Activated CD4-positive, alpha-beta memory T cell treated with anti-CD3 and anti-CD28 coated beads for 36 hours (primary cell): ENCODE measurements around the gene SIRT7. TPM values are rescaled to one million over a fixed set of nuclear protein-coding genes. Genes with fewer than 3 reads are reported as not detected.

Experiments
- CTCF ChIA-PET: fragments of 350-600 bp; sonication (Branson Sonifier 250); formaldehyde crosslinking; loops from one replicate; lab custom pipeline; 2021; ENCODE audit warnings: antibody characterized with exemption, inconsistent platforms; lab: Charles Lee
- POLR2A ChIA-PET: fragments of 350-600 bp; sonication (Branson Sonifier 250); formaldehyde crosslinking; loops from one replicate; lab custom pipeline; 2021; ENCODE audit warnings: antibody characterized with exemption; lab: Charles Lee
- DNase-seq: peaks from one replicate; pipeline ENCODE4 v3.0.0-alpha.2; 2020
- H3K27ac Mint-ChIP-seq: one replicate; pipeline ENCODE4 v1.8.0; 2021; ENCODE audit warnings: mixed read lengths
- H3K27me3 Mint-ChIP-seq: one replicate; pipeline ENCODE4 v1.8.0; 2021; ENCODE audit warnings: mixed read lengths
- H3K36me3 Mint-ChIP-seq: one replicate; pipeline ENCODE4 v1.8.0; 2021; ENCODE audit warnings: mixed read lengths
- H3K4me1 Mint-ChIP-seq: one replicate; pipeline ENCODE4 v1.8.0; 2021; ENCODE audit warnings: low read depth, mixed read lengths
- H3K4me3 Mint-ChIP-seq: one replicate; pipeline ENCODE4 v1.8.0; 2021; ENCODE audit warnings: mild to moderate bottlenecking, mixed read lengths
- H3K9me3 Mint-ChIP-seq: one replicate; pipeline ENCODE4 v1.8.0; 2021; ENCODE audit warnings: mixed read lengths
- intact Hi-C: fragments of 100-400 bp; cut with micrococcal nuclease; formaldehyde crosslinking; loops from one replicate; pipeline ENCODE4 v1.15.1; 2023
- total RNA-seq, 2 experiments: library from RNA; stranded (reverse); gene quantifications; one replicate each; pipeline ENCODE4 v1.2.3, GENCODE V29; 2021

SIRT7 gene
- total RNA-seq, 2 experiments from 2014 or later, result 32.0 to 33.1 TPM

GRCh38 chr17:81867170-81867990, 50.6 kb downstream of the SIRT7 start:
- no peaks in the 10 kb centered on the region for H3K27me3 Mint-ChIP-seq
- peak; percentile 31 for DNase-seq
- intact Hi-C loops, result no loop called here
- H3K27ac Mint-ChIP-seq, result peak overlapping the region; percentile 69
- peaks cover 44% of the 10 kb centered on the region for H3K4me1 Mint-ChIP-seq
- H3K4me3 Mint-ChIP-seq, result peak overlapping the region; percentile 42
- ChIA-PET POLR2A (interaction anchor here (1.6 kb wide), 1 partner anchor 19 kb away, joined by 3 read pairs; no protein-coding TSS in a partner anchor), CTCF (interaction anchor here (0.6 kb wide), 1 partner anchor 288 kb away, joined by 3 read pairs; no protein-coding TSS in a partner anchor)
- no peaks in the 10 kb centered on the region for H3K9me3 Mint-ChIP-seq
- H3K36me3 Mint-ChIP-seq, result peaks cover 53% of the 10 kb centered on the region

- peaks cover 43% of the 10 kb centered on the region for H3K4me1 Mint-ChIP-seq
- peak overlapping the region; percentile 69 for H3K27ac Mint-ChIP-seq
- ChIA-PET CTCF (no interaction called here), POLR2A (interaction anchor here (1.0 to 1.6 kb wide), 3 partner anchors 20 to 45 kb away, joined by 3 to 4 read pairs (median 3); partner anchors contain the start of genes MCRIP1 and PCYT2)
- intact Hi-C loops, result no loop called here
- no peaks in the 10 kb centered on the region for H3K9me3 Mint-ChIP-seq
- H3K36me3 Mint-ChIP-seq, result peaks cover 52% of the 10 kb centered on the region
- no peaks in the 10 kb centered on the region for H3K27me3 Mint-ChIP-seq
- H3K4me3 Mint-ChIP-seq, result peak overlapping the region; percentile 42
- DNase-seq, result no peak
These were observed 51.4 kb downstream of the SIRT7 start for GRCh38 chr17:81866440-81867169.

GRCh38 chr17:81865733-81866439, 52.1 kb downstream of the SIRT7 start:
- no peak overlapping the region for H3K27ac Mint-ChIP-seq
- no peaks in the 10 kb centered on the region for H3K9me3 Mint-ChIP-seq
- intact Hi-C loops, result no loop called here
- no peaks in the 10 kb centered on the region for H3K27me3 Mint-ChIP-seq
- peaks cover 54% of the 10 kb centered on the region for H3K36me3 Mint-ChIP-seq
- ChIA-PET POLR2A (interaction anchor here (1.0 to 1.6 kb wide), 3 partner anchors 20 to 45 kb away, joined by 3 to 4 read pairs (median 3); partner anchors contain the start of genes MCRIP1 and PCYT2), CTCF (no interaction called here)
- H3K4me3 Mint-ChIP-seq, result no peak overlapping the region
- DNase-seq, result no peak
- H3K4me1 Mint-ChIP-seq, result peaks cover 45% of the 10 kb centered on the region

GRCh38 chr17:81865358-81865732, 52.6 kb downstream of the SIRT7 start:
- ChIA-PET CTCF (no interaction called here), POLR2A (interaction anchor here (1.0 to 1.4 kb wide), 2 partner anchors 32 to 46 kb away, joined by 3 to 4 read pairs; partner anchors contain the start of genes MCRIP1 and PCYT2)
- H3K4me1 Mint-ChIP-seq, result peaks cover 45% of the 10 kb centered on the region
- H3K36me3 Mint-ChIP-seq, result peaks cover 57% of the 10 kb centered on the region
- no peak for DNase-seq
- H3K9me3 Mint-ChIP-seq, result no peaks in the 10 kb centered on the region
- no peaks in the 10 kb centered on the region for H3K27me3 Mint-ChIP-seq
- intact Hi-C loops, result no loop called here
- no peak overlapping the region for H3K4me3 Mint-ChIP-seq
- H3K27ac Mint-ChIP-seq, result no peak overlapping the region

GRCh38 chr17:81863833-81864768, 53.9 kb downstream of the SIRT7 start:
- peaks cover 51% of the 10 kb centered on the region for H3K36me3 Mint-ChIP-seq
- intact Hi-C loops, result no loop called here
- DNase-seq, result no peak
- H3K9me3 Mint-ChIP-seq, result no peaks in the 10 kb centered on the region
- H3K27me3 Mint-ChIP-seq, result no peaks in the 10 kb centered on the region
- peak overlapping the region; percentile 49 for H3K27ac Mint-ChIP-seq
- H3K4me3 Mint-ChIP-seq, result no peak overlapping the region
- POLR2A ChIA-PET, result no interaction called here
- CTCF ChIA-PET, result no interaction called here
- peaks cover 47% of the 10 kb centered on the region for H3K4me1 Mint-ChIP-seq

- peak overlapping the region; percentile 56 for H3K27ac Mint-ChIP-seq
- ChIA-PET POLR2A (no interaction called here), CTCF (no interaction called here)
- intact Hi-C loops, result no loop called here
- peaks cover 55% of the 10 kb centered on the region for H3K4me1 Mint-ChIP-seq
- H3K36me3 Mint-ChIP-seq, result peaks cover 55% of the 10 kb centered on the region
- DNase-seq, result no peak
- H3K9me3 Mint-ChIP-seq, result no peaks in the 10 kb centered on the region
- peak overlapping the region; percentile 58 for H3K4me3 Mint-ChIP-seq
- H3K27me3 Mint-ChIP-seq, result no peaks in the 10 kb centered on the region
These were observed 54.8 kb downstream of the SIRT7 start for GRCh38 chr17:81863123-81863675.

Other genes with a start within 250 kb of the SIRT7 start
- gene ARL16, start 234.4 kb downstream of the SIRT7 start, total RNA-seq, result 10 to 100 TPM; 15.1 to 17.1 TPM
- gene HGS, start 234.2 kb downstream of the SIRT7 start, total RNA-seq, result 100 to 1,000 TPM in 1 of 2 experiments, 10 to 100 TPM in 1; 96.9 to 111 TPM
- gene MRPL12, start 214.8 kb downstream of the SIRT7 start, total RNA-seq, result 100 to 1,000 TPM; 112 to 118 TPM
- gene SLC25A10, start 205.9 kb downstream of the SIRT7 start, total RNA-seq, result 10 to 100 TPM; 25.1 to 25.7 TPM
- not detected for gene GCGR, start 114.0 kb downstream of the SIRT7 start, total RNA-seq
- 10 to 100 TPM; 67.4 to 68.3 TPM for gene MCRIP1, start 84.9 kb downstream of the SIRT7 start, total RNA-seq
- gene PPP1R27, start 83.1 kb downstream of the SIRT7 start, total RNA-seq, result not detected
- gene P4HB, start 57.6 kb downstream of the SIRT7 start, total RNA-seq, result 100 to 1,000 TPM; 358 to 367 TPM
- 100 to 1,000 TPM; 526 to 531 TPM for gene ARHGDIA, start 46.8 kb downstream of the SIRT7 start, total RNA-seq
- gene ALYREF, start 26.6 kb downstream of the SIRT7 start, total RNA-seq, result 100 to 1,000 TPM; 208 to 210 TPM
- gene ANAPC11, start 26.5 kb downstream of the SIRT7 start, total RNA-seq, result 100 to 1,000 TPM; 172 to 173 TPM
- not detected for gene NPB, start 15.9 kb downstream of the SIRT7 start, total RNA-seq
- gene PCYT2, start 6.8 kb downstream of the SIRT7 start, total RNA-seq, result 10 to 100 TPM; 28.8 to 29.7 TPM
- gene MAFG, start 9.6 kb upstream of the SIRT7 start, total RNA-seq, result 10 to 100 TPM; 23.4 to 24.1 TPM
- 10 to 100 TPM; 88.9 to 89.8 TPM for gene PYCR1, start 19.1 kb upstream of the SIRT7 start, total RNA-seq
- not detected for gene MYADML2, start 29.1 kb upstream of the SIRT7 start, total RNA-seq
- under 1 TPM; 0.22 to 0.40 TPM for gene NOTUM, start 43.0 kb upstream of the SIRT7 start, total RNA-seq
- 10 to 100 TPM; 25.4 to 27.1 TPM for gene ASPSCR1, start 59.5 kb upstream of the SIRT7 start, total RNA-seq
- 10 to 100 TPM; 83.0 to 85.8 TPM for gene CENPX, start 104.7 kb upstream of the SIRT7 start, total RNA-seq
- gene LRRC45, start 105.1 kb upstream of the SIRT7 start, total RNA-seq, result 10 to 100 TPM; 16.3 to 19.0 TPM
- gene RAC3, start 113.5 kb upstream of the SIRT7 start, total RNA-seq, result 1 to 10 TPM; 6.3 to 8.1 TPM
- gene DCXR, start 119.5 kb upstream of the SIRT7 start, total RNA-seq, result 100 to 1,000 TPM; 105 to 115 TPM
- gene RFNG, start 133.6 kb upstream of the SIRT7 start, total RNA-seq, result 10 to 100 TPM; 16.5 to 17.5 TPM
- 10 to 100 TPM; 86.8 to 89.1 TPM for gene GPS1, start 133.7 kb upstream of the SIRT7 start, total RNA-seq
- 100 to 1,000 TPM; 118 to 131 TPM for gene DUS1L, start 147.6 kb upstream of the SIRT7 start, total RNA-seq
- 100 to 1,000 TPM; 209 to 212 TPM for gene FASN, start 180.1 kb upstream of the SIRT7 start, total RNA-seq